ENCODE measurements around the gene RAB11FIP4.

RAB11FIP4 gene

DNA sequence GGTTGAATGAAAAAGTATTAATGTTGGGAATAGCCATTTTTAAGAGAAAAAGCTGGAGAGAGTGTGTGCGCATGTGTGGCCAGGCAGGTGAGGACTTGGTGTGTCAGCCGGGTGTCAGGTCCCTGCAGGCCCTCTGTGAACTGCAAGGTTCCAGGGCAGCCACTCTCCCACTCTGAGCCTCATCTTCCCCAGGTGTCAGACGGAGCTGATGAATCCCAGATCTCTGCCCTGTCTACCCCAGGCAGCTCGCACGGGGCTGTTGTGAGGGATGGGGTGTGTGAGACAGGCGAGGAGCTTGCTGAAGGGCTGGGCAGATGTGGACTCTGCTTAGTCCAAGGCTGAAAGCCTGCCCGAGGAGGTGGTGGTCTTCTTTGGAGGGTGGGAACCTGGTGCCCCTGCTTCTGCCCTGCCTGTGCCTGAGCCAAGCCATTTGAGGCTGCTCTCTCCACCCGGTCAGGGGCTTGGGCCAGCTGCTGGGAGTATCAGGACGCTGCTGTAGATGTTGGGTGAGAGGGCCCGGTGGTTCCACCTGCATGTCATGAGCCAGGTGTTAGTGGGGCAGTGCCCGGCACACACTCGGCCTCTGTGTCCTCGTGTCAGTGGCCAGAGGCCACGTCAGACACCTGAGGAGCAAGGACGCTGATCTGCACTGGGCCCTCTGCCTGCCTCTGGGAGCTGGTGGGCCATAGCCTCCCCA, 122.4 kb downstream of the RAB11FIP4 start:
- peaks cover 19% of the 10 kb centered on the region for H3K4me1 ChIP-seq (ENCODE audit: insufficient read depth, low read length, poor library complexity, severe bottlenecking)
- no peaks in the 10 kb centered on the region; the same call in 1 of the 2 replicates for H3K36me3 ChIP-seq (ENCODE audit: insufficient read depth, low read length)
- no peak overlapping the region for H2AFZ ChIP-seq (ENCODE audit: low read length)
- no peak overlapping the region for H3K9ac ChIP-seq (ENCODE audit: low read depth, low read length, poor library complexity, severe bottlenecking)
- no peak overlapping the region for H3K4me2 ChIP-seq (ENCODE audit: low read depth, low read length, poor library complexity, severe bottlenecking)
- peaks cover 30% of the 10 kb centered on the region; the same call in 1 of the 2 replicates for H3K79me2 ChIP-seq (ENCODE audit: insufficient read depth, low read length)
- H3F3A ChIP-seq (ENCODE audit: low read depth): peaks cover 4% of the 10 kb centered on the region; the same call in 1 of the 2 replicates
- H3K27me3 ChIP-seq (ENCODE audit: insufficient read depth, low read length, poor library complexity, severe bottlenecking): no peaks in the 10 kb centered on the region
- no peaks in the 10 kb centered on the region for H3K9me2 ChIP-seq (replicated peaks; ENCODE audit: low read depth, low read length)
- H3K4me3 ChIP-seq (ENCODE audit: low read length, poor library complexity, severe bottlenecking): no peak overlapping the region
- no peaks in the 10 kb centered on the region for H3K9me3 ChIP-seq (ENCODE audit: insufficient read depth, low read depth, low read length)
- H4K20me1 ChIP-seq (ENCODE audit: insufficient read depth, low read length, poor library complexity, severe bottlenecking): no peaks in the 10 kb centered on the region
- TF ChIP-seq EZH2phosphoT487 (IDR thresholded peaks at IDR 0.05; ENCODE audit: borderline replicate concordance): no peak
- TF ChIP-seq, protein P1, sequence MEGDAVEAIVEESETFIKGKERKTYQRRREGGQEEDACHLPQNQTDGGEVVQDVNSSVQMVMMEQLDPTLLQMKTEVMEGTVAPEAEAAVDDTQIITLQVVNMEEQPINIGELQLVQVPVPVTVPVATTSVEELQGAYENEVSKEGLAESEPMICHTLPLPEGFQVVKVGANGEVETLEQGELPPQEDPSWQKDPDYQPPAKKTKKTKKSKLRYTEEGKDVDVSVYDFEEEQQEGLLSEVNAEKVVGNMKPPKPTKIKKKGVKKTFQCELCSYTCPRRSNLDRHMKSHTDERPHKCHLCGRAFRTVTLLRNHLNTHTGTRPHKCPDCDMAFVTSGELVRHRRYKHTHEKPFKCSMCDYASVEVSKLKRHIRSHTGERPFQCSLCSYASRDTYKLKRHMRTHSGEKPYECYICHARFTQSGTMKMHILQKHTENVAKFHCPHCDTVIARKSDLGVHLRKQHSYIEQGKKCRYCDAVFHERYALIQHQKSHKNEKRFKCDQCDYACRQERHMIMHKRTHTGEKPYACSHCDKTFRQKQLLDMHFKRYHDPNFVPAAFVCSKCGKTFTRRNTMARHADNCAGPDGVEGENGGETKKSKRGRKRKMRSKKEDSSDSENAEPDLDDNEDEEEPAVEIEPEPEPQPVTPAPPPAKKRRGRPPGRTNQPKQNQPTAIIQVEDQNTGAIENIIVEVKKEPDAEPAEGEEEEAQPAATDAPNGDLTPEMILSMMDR (conservative IDR thresholded peaks at IDR 0.05; ENCODE audit: low read length): no peak

DNA sequence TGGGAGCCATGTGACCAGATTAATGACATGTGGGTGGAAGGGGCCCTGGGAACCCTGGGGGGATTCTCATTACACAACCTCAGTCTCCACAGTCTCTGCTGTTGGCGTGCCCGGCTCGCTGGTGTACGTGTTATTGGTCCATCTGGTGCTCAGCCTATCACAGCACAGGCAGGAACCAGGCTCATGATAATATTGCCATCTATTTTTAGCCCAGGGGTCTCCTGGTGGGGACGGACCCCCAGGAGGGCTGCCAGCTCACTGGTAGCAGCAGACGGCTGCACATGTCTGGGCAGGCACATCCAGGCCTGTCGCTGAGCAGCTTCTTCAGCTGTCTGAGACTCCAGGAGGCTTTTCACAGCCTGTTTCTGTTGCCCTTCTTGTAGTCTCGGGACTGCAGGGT, 123.8 kb downstream of the RAB11FIP4 start:
- TF ChIP-seq, protein P1 (conservative IDR thresholded peaks at IDR 0.05; ENCODE audit: low read length): no peak
- no peak for TF ChIP-seq EZH2phosphoT487 (IDR thresholded peaks at IDR 0.05; ENCODE audit: borderline replicate concordance)
- Histone ChIP-seq H3F3A (ENCODE audit: low read depth) (no peaks in the 10 kb centered on the region), H3K4me1 (ENCODE audit: insufficient read depth, low read length, poor library complexity, severe bottlenecking) (peaks cover 5% of the 10 kb centered on the region), H3K9ac (ENCODE audit: low read depth, low read length, poor library complexity, severe bottlenecking) (no peak overlapping the region), H3K27me3 (ENCODE audit: insufficient read depth, low read length, poor library complexity, severe bottlenecking) (no peaks in the 10 kb centered on the region), H3K4me3 (ENCODE audit: low read length, poor library complexity, severe bottlenecking) (no peak overlapping the region), H3K9me2 (replicated peaks; ENCODE audit: low read depth, low read length) (no peaks in the 10 kb centered on the region), H3K79me2 (ENCODE audit: insufficient read depth, low read length) (peaks cover 23% of the 10 kb centered on the region; the same call in 1 of the 2 replicates), H3K9me3 (ENCODE audit: insufficient read depth, low read depth, low read length) (no peaks in the 10 kb centered on the region), H3K36me3 (ENCODE audit: insufficient read depth, low read length) (no peaks in the 10 kb centered on the region; the same call in 1 of the 2 replicates), H4K20me1 (ENCODE audit: insufficient read depth, low read length, poor library complexity, severe bottlenecking) (no peaks in the 10 kb centered on the region), H2AFZ (ENCODE audit: low read length) (no peak overlapping the region), H3K4me2 (ENCODE audit: low read depth, low read length, poor library complexity, severe bottlenecking) (no peak overlapping the region)

DNA sequence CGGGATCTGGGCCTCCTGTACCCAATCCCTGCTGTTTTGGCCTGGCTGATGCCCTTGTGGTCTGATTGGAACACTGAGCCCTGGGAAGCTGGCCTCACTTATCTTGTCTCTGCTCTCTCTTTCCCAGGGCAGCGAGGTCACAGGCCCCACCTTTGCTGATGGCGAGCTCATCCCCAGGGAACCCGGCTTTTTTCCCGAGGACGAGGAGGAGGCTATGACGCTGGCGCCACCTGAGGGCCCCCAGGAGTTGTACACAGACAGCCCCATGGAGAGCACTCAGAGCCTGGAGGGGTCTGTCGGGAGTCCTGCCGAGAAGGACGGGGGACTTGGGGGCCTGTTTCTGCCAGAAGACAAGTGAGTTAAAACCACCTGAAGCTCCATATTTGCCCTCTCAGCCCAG, 126.0 kb downstream of the RAB11FIP4 start:
- Histone ChIP-seq H4K20me1 (ENCODE audit: insufficient read depth, low read length, poor library complexity, severe bottlenecking) (no peaks in the 10 kb centered on the region), H3K4me1 (ENCODE audit: insufficient read depth, low read length, poor library complexity, severe bottlenecking) (no peaks in the 10 kb centered on the region), H3F3A (ENCODE audit: low read depth) (no peaks in the 10 kb centered on the region), H3K36me3 (ENCODE audit: insufficient read depth, low read length) (peaks cover 4% of the 10 kb centered on the region; the same call in 1 of the 2 replicates), H3K9me2 (replicated peaks; ENCODE audit: low read depth, low read length) (no peaks in the 10 kb centered on the region), H3K4me3 (ENCODE audit: low read length, poor library complexity, severe bottlenecking) (no peak overlapping the region), H3K4me2 (ENCODE audit: low read depth, low read length, poor library complexity, severe bottlenecking) (no peak overlapping the region), H3K9me3 (ENCODE audit: insufficient read depth, low read depth, low read length) (no peaks in the 10 kb centered on the region), H2AFZ (ENCODE audit: low read length) (no peak overlapping the region), H3K9ac (ENCODE audit: low read depth, low read length, poor library complexity, severe bottlenecking) (no peak overlapping the region), H3K79me2 (ENCODE audit: insufficient read depth, low read length) (peaks cover under 1% of the 10 kb centered on the region; the same call in 1 of the 2 replicates), H3K27me3 (ENCODE audit: insufficient read depth, low read length, poor library complexity, severe bottlenecking) (no peaks in the 10 kb centered on the region)
- no peak for TF ChIP-seq EZH2phosphoT487 (IDR thresholded peaks at IDR 0.05; ENCODE audit: borderline replicate concordance)
- TF ChIP-seq, protein P1 (conservative IDR thresholded peaks at IDR 0.05; ENCODE audit: low read length): peak; percentile 69
